WERI-Rb-1 (cell line): ENCODE data around the gene IL17RA.

Experiments used
- DNase-seq: peaks from one replicate; pipeline ENCODE4 v3.0.0-alpha.2; 2020
- H3K27ac ChIP-seq: fragments of 250-450 bp; sonication (Bioruptor Pico); 2 replicates; pipeline ENCODE4 v1.5.1; 2020; ENCODE audit warnings: mild to moderate bottlenecking, moderate library complexity
- H3K27me3 ChIP-seq: fragments of 250-450 bp; sonication (Bioruptor Pico); 2 replicates; pipeline ENCODE4 v1.5.1; 2021; ENCODE audit warnings: mild to moderate bottlenecking, low read depth, moderate library complexity; ENCODE audit not compliant: insufficient read depth, severe bottlenecking
- H3K36me3 ChIP-seq: fragments of 250-450 bp; sonication (Bioruptor Pico); 2 replicates; pipeline ENCODE4 v1.5.1; 2020; ENCODE audit warnings: mild to moderate bottlenecking, moderate library complexity
- H3K4me3 ChIP-seq: 2 replicates; pipeline ENCODE4 v1.5.1; 2011; ENCODE audit warnings: low read depth, mild to moderate bottlenecking, control low read depth, low read length
- H3K9me3 ChIP-seq: fragments of 250-450 bp; sonication (Bioruptor Pico); 2 replicates; pipeline ENCODE4 v1.5.1; 2021; ENCODE audit warnings: mild to moderate bottlenecking, moderate library complexity; ENCODE audit not compliant: severe bottlenecking
- CTCF ChIP-seq: IDR thresholded peaks from 2 replicates; pipeline ENCODE4 v1.5.1; 2011; ENCODE audit warnings: low read depth, mild to moderate bottlenecking, control low read depth, inconsistent platforms, low read length

The IL17RA gene

GRCh38 chr22:17086788-17087497 lies 2.1 kb downstream of the IL17RA start:
- no peak for DNase-seq
- no peak for TF ChIP-seq CTCF
- H3K4me3 ChIP-seq = no peak overlapping the region

DNA sequence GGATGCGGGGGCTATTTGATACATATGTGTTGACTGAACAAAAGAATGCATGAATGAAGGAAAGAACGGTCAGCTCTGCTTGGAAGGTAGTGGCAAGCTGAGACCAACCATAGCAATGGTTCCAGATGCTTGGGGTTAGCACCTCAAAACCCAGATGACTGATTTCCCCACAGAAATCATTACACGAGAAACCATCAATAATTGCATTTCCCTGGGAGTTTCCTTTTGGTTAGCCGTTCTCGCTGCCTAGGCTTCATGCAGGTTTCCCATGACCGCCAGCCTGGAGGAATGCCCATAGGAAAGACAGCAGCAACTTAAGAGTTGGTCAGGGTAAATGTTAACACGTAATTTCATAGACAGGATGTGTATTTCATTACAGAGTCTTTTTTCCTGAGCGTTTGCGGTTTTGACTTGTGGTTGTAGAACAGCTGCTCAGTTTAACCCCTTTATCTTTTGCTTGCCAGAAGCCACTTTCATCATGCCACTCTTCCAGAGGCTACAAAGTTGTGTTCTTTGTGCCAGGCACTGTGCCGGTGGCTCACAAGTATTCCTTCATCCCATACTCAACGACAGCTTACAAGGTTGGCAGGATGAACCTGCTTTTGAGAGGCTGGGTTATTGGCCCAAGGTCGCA lies 2.8 kb downstream of the IL17RA start:
- H3K27me3 ChIP-seq = no peaks in the 10 kb centered on the region
- TF ChIP-seq CTCF = no peak
- no peak for DNase-seq
- no peaks in the 10 kb centered on the region; the same call in 1 of the 2 replicates for H3K36me3 ChIP-seq
- no peak overlapping the region for H3K27ac ChIP-seq
- H3K4me3 ChIP-seq = no peak overlapping the region
- no peaks in the 10 kb centered on the region for H3K9me3 ChIP-seq

More at GRCh38 chr22:17086788-17087497, 2.1 kb downstream of the IL17RA start:
- H3K27me3 ChIP-seq = no peaks in the 10 kb centered on the region
- no peaks in the 10 kb centered on the region for H3K9me3 ChIP-seq
- H3K36me3 ChIP-seq = no peaks in the 10 kb centered on the region; the same call in 1 of the 2 replicates
- no peak overlapping the region for H3K27ac ChIP-seq

GRCh38 chr22:17090550-17090949 lies 5.8 kb downstream of the IL17RA start:
- H3K27me3 ChIP-seq = no peaks in the 10 kb centered on the region
- TF ChIP-seq CTCF = no peak
- no peak overlapping the region for H3K27ac ChIP-seq
- no peaks in the 10 kb centered on the region for H3K36me3 ChIP-seq
- DNase-seq = no peak
- no peak overlapping the region for H3K4me3 ChIP-seq
- no peaks in the 10 kb centered on the region for H3K9me3 ChIP-seq

- H3K27ac ChIP-seq = no peak overlapping the region
- TF ChIP-seq CTCF = no peak
- no peak for DNase-seq
- H3K36me3 ChIP-seq = no peaks in the 10 kb centered on the region
- no peaks in the 10 kb centered on the region for H3K27me3 ChIP-seq
- H3K9me3 ChIP-seq = no peaks in the 10 kb centered on the region
- H3K4me3 ChIP-seq = no peak overlapping the region
Observed at GRCh38 chr22:17091851-17092250, 7.1 kb downstream of the IL17RA start.

- Histone ChIP-seq H3K36me3 (no peaks in the 10 kb centered on the region; the same call in 1 of the 2 replicates), H3K27ac (no peak overlapping the region), H3K4me3 (no peak overlapping the region), H3K9me3 (no peaks in the 10 kb centered on the region), H3K27me3 (no peaks in the 10 kb centered on the region)
- no peak for DNase-seq
- TF ChIP-seq CTCF = no peak
Observed at GRCh38 chr22:17093081-17093480, 8.3 kb downstream of the IL17RA start.
